NOMO-1 (cell line): ENCODE data around the gene WIPI1.

Experiments used
- DNase-seq, 2 experiments: peaks; one replicate each; lab custom pipeline; 2025; ENCODE audit not compliant: unreplicated experiment in 2 of 2; lab: John Stamatoyannopoulos, UW

WIPI1 gene

GRCh38 chr17:68440526-68440925 lies 16.8 kb downstream of the WIPI1 start:
- no peak for DNase-seq

GRCh38 chr17:68439656-68440290 lies 17.5 kb downstream of the WIPI1 start:
- no peak for DNase-seq

GRCh38 chr17:68437979-68438822 lies 19.1 kb downstream of the WIPI1 start:
- DNase-seq: peak in 1 of 2 experiments; percentile 40

- DNase-seq: peak; percentile 67 to 85
Measured at GRCh38 chr17:68435876-68436842, 21.1 kb downstream of the WIPI1 start.

- no peak for DNase-seq
Measured at GRCh38 chr17:68435361-68435760, 21.9 kb downstream of the WIPI1 start.

GRCh38 chr17:68433911-68434508 lies 23.3 kb downstream of the WIPI1 start:
- DNase-seq: no peak

- DNase-seq: no peak
Measured at GRCh38 chr17:68433211-68433610, 24.1 kb downstream of the WIPI1 start.

GRCh38 chr17:68432086-68432864 lies 25.0 kb downstream of the WIPI1 start:
- DNase-seq: no peak

- DNase-seq: peak; percentile 24 to 25
Measured at GRCh38 chr17:68431661-68432071, 25.6 kb downstream of the WIPI1 start.

- no peak for DNase-seq
Measured at GRCh38 chr17:68431045-68431608, 26.2 kb downstream of the WIPI1 start.

- no peak for DNase-seq
Measured at GRCh38 chr17:68429881-68430280, 27.4 kb downstream of the WIPI1 start.

GRCh38 chr17:68428498-68429172 lies 28.7 kb downstream of the WIPI1 start:
- DNase-seq: no peak

- DNase-seq: no peak
Measured at GRCh38 chr17:68427575-68427974, 29.7 kb downstream of the WIPI1 start.

- DNase-seq: no peak
Measured at GRCh38 chr17:68425979-68426378, 31.3 kb downstream of the WIPI1 start.

- DNase-seq: no peak
Measured at GRCh38 chr17:68424861-68425260, 32.4 kb downstream of the WIPI1 start.

- DNase-seq: no peak
Measured at GRCh38 chr17:68424203-68424602, 33.1 kb downstream of the WIPI1 start.

- DNase-seq: no peak
Measured at GRCh38 chr17:68423251-68423650, 34.0 kb downstream of the WIPI1 start.

- no peak for DNase-seq
Measured at GRCh38 chr17:68422821-68423220, 34.5 kb downstream of the WIPI1 start.

GRCh38 chr17:68421486-68421885 lies 35.8 kb downstream of the WIPI1 start:
- DNase-seq: no peak
